ENCODE results near the gene KLHDC7A.
"Not testable (repeated sequence)": the region's sequence is repeated elsewhere in the genome, so short reads cannot be mapped to it uniquely, and the experiment has no call there.

Gene KLHDC7A

DNA sequence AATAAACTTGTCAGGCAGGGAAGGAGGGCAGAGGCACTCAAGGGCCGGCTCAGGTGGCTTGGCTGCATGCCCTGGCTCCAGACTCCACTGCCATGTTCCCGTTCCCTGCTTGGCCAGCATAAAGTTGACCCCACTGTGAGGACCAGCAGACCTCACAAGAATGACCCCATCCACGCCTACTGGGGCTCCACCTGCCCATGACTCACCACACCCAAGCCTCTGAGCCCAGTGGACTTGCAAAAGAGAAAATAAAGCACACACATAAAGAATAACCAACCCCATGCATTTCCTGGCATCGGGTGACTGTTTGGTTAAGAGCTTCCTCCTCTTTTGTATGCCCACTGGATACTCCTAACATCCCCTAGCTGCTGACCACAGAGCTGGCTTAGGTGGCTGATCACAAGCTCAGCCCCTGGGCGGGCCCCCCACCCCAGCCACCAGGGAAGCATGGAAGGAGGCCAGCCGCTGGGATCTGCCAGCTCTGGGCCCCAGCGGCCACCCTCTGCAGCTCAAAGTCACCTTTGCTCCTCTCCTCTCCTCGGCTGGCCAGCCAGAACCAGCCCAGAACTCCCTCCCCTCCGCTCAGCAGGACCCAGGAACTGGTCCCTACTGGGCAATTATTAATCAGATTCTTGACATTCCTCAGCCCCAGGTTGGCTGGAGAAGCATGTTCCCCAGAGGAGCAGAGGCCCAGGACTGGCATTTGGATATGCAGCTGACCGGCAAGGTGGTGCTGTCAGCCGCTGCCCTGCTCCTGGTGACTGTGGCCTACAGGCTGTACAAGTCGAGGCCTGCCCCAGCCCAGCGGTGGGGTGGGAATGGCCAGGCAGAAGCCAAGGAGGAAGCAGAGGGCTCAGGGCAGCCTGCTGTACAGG is at the start of gene KLHDC7A:
TSS of gene KLHDC7A (plus strand) at position 616 of the 875 bp plus-strand sequence. CDS start at position 668, 52 bp downstream.
- DNase-seq (ENCODE audit: low read depth, low spot score) = peak; percentile 91

DNA sequence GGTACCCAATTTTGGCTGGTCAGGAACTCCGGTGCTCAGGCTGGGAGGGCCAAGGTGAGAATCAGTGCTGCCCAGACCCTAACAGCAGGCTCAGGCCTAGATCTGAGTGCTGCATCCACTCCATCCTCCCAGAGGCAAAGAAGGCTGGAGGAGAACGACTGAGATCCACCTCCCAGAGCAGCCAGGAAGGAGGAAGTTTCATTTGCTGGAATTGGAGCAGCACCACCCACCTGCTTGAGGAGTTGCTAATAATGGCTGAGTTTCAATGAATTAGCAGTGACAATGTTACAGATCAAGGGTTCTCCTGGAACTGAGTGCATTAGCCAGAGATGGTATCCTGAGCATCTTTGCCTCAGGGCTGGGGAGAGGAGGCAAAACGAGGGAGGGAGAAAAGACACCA is 46.7 kb upstream of the KLHDC7A start:
- no peak for DNase-seq (ENCODE audit: low read depth, low spot score)

DNA sequence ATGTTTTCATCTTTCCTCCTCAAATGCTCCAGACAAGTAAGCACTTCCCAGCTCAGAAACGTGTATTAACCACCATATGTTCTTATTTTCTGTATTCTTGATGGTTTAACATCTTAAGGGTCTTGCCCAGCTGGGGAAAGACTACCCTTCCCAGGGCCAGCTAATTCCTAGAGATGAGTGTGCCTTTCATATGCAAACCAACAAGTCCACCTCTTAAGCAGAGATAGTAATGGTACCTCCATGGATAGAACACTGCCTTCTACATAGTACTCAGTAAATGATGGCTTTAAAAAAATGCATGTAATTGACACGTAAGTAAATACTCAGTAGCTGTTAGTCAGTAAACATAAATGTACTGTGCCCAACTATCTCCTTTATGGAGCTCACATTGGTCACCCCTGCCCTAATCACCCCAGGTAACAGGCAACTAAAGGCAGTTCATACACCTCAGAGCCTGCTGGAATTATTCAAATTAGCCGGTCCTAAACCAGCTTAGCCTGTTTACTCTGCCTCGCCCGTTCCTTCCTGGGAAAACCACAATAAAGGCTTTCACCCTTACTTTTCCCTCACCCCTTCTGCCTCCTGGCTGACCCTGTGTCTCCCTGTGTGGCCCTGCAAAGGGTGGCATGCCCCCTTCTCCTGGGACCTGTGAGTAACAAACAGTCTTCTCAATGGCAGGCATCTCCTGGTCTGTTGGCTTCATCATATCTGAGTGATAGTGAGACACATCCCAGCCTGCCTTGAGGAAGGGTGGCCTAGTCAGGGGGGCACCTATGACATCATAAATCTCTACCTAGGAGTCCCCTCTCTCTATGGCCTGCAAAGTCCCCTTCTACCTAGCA is 40.1 kb upstream of the KLHDC7A start:
- peak; percentile 56 for DNase-seq (ENCODE audit: low read depth, low spot score)

DNA sequence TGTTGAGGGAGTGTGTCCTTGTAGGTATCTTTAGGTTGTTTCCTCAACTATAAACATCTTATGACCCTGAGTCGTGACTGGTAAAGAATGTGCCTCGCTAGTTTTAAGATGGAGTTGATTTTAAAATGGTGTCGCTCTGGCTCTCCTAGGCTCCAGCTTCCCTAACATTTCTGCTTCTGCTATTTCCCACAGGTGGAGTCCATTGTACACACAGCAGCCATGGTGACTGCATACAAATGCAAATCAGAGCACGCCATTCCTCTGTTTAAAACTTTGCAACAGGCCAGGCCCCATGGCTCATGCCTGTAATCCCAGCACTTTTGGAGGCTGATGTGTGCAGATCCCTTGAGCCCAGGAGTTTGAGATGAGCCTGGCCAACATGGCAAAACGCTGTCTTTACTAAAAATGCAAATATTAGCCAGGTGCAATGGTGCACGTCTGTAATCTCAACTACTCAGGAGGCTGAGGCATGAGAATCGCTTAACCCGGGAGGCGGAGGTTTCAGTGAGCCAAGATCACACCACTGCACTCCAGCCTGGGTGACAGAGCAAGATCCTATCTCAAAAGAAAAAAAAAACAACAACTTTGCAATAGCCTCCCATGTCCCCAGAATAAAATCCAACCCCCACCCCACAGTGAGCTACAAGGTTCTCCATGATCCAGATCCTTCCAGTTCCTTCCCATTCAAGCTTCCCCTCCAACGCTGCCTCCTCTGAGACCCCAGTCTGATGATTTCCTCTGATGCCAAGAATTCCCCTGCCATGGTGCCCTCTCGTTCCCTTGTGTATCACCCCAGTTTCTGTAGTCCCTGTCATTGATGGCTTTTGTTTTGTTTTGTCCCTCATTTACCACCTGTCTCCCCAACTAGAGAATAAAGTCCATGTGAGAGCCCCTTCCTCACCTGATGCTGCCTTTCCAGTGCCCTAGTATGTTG is 36.9 kb upstream of the KLHDC7A start:
- DNase-seq (ENCODE audit: low read depth, low spot score) = no peak

GRCh38 chr1:18444563-18444962 is 36.2 kb upstream of the KLHDC7A start:
- no peak for DNase-seq (ENCODE audit: low read depth, low spot score)

GRCh38 chr1:18446751-18447150 is 34.0 kb upstream of the KLHDC7A start:
- DNase-seq (ENCODE audit: low read depth, low spot score) = no peak

- no peak for DNase-seq (ENCODE audit: low read depth, low spot score)
These were observed 33.1 kb upstream of the KLHDC7A start for GRCh38 chr1:18447509-18448220.

- no peak for DNase-seq (ENCODE audit: low read depth, low spot score)
These were observed 31.8 kb upstream of the KLHDC7A start for GRCh38 chr1:18448889-18449288.

GRCh38 chr1:18452550-18452949 is 28.2 kb upstream of the KLHDC7A start:
- DNase-seq (ENCODE audit: low read depth, low spot score) = no peak

DNA sequence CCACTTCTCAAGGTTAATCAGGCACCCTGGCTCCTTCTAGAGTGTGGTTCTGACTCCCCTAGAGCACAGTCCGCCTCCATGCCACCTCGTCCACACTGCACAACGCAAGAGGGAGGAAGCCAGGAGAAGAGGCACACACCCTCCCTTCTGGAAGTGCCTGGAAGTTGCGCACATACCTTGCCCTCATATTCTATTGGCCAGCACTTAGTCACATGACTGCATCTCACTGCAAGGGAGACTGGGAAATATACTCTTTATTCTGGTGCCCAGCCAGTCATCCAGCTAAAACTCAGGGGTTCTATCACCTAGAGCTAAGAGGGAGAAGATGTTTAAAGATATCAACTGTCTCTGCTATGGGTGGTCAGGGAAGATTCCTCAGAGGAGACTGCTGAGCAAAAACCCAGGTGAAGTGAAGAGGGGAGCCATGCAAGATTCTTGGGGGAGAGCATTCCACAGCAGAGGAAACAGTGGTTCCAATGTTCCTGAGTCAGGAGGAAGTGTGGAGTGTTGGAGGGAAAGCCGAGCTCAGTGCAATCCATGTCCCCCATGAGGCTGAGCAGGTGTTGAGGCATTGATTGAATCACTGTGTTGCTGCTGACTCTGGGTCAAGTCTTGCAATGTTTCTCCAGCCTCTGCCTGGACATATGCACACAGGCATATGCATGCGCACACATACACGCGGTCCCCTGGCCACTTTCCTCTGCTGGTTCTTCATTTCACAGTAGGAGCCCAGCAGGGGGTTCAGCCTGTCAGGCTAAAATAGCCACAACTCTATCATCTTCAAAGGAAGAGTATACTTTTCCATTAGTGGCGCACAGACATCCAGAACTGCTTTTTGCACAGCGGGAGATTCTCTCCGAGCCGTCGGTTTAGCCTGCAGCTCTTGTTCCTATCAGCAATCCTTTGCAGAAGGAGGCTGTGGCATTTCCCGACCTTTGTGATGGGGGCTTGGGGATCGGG is 22.3 kb upstream of the KLHDC7A start:
- DNase-seq (ENCODE audit: low read depth, low spot score) = peak; percentile 54

DNA sequence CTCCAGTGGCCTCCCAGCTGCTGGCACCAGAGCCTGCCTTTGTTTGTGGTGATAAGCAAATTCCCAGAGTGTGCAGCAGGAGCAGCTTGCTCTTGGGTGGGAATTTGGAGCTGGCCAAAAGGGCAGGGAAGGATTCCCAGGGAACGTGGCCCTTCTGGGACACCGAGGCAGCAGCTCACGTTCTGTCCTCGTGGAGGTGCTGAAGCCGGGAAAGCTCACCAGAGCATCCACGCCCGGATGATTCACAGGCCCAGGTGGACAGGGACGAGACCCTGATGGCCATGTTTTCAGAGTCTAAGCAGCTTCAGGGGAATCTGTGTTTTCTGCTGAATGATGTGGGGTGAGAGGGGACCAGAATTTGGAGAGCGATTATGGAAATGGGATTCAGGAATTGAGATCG is 19.1 kb upstream of the KLHDC7A start:
- no peak for DNase-seq (ENCODE audit: low read depth, low spot score)

GRCh38 chr1:18462517-18462916 is 18.2 kb upstream of the KLHDC7A start:
- DNase-seq (ENCODE audit: low read depth, low spot score) = not testable (repeated sequence)

DNA sequence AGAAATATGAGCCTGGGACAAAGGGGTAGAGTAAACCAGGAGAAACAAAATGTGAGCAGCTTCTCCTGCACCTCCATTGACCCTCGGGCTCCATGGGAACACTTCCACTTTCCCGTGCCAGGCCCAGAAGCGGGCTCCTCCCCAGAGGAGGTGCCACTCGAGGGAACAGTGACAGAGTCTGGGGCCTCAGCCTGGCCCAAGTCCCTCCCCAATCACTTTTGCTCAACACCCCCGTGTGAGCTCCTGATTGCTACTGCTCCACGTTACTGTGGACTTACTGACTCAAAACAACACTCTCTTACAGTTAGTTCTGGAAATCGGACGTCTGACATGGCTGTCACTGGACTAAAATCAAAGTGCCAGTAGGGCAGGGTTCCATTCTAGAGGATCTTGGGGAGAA is 17.7 kb upstream of the KLHDC7A start:
- DNase-seq (ENCODE audit: low read depth, low spot score) = no peak

GRCh38 chr1:18463984-18464664 is 16.6 kb upstream of the KLHDC7A start:
- DNase-seq (ENCODE audit: low read depth, low spot score) = no peak

GRCh38 chr1:18464665-18465050 is 16.1 kb upstream of the KLHDC7A start:
- DNase-seq (ENCODE audit: low read depth, low spot score) = no peak

DNA sequence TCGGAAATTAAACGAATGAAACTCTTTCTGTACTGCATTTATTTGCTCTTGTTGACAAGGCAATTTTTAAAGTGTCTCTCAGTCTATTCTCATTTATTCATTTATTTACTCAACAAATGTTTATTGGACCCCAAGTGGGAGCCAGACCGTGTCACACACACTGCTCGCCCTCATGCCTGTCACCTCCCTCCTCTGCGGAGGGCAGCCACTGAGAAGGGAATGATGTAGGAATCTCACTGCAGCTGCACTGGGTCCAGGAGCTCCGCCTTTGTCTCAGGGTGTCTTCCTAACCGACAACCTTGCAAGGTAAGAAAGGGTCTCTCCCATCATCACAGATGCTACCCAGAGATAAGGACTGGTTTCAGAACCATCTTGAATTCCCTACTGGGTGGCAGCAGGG is 14.1 kb upstream of the KLHDC7A start:
- DNase-seq (ENCODE audit: low read depth, low spot score) = no peak

DNA sequence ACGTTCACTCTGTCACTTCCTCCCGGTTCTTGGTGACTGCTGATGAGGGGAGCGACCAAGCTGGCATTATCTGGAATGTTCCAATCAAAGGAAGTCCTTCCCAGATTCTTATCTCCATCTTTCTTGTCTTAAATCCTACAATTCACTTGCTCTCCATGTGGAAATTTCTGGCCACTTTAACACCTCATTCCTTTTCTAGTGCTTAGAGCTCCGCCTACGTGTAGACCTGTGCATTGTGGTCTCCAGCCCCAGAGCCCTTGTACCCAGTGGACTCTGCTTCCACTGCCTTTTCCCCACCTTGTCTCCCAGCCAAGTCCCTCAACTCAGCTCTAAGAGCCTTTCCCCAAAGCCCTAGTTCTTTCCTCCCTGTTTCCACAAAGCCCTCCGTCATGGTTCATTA is 12.2 kb upstream of the KLHDC7A start:
- DNase-seq (ENCODE audit: low read depth, low spot score) = no peak

GRCh38 chr1:18469514-18469913 is 11.2 kb upstream of the KLHDC7A start:
- no peak for DNase-seq (ENCODE audit: low read depth, low spot score)

GRCh38 chr1:18470671-18471355 is 9.9 kb upstream of the KLHDC7A start:
- no peak for DNase-seq (ENCODE audit: low read depth, low spot score)
